Neuronal stem cell (in vitro differentiated cells): ENCODE results near the gene TRAP1.

Source experiments
- DNase-seq: peaks from one replicate; pipeline ENCODE4 v3.0.0-alpha.2; 2013; ENCODE audit warnings: low spot score
- H2AFZ ChIP-seq: one replicate; pipeline ENCODE4 v1.6.1; 2013; ENCODE audit warnings: mild to moderate bottlenecking, low read length, inconsistent platforms
- H2AK5ac ChIP-seq: 2 replicates; pipeline ENCODE4 v1.6.1; 2013; ENCODE audit warnings: low read depth, mild to moderate bottlenecking, inconsistent platforms, low read length, moderate library complexity, mixed read lengths
- H2BK120ac ChIP-seq: 2 replicates; pipeline ENCODE4 v1.6.1; 2013; ENCODE audit warnings: low read depth, mild to moderate bottlenecking, inconsistent platforms, low read length, moderate library complexity, mixed read lengths
- H2BK12ac ChIP-seq: one replicate; pipeline ENCODE4 v1.6.1; 2013; ENCODE audit warnings: low read length, inconsistent platforms
- H2BK15ac ChIP-seq: 2 replicates; pipeline ENCODE4 v1.6.1; 2013; ENCODE audit warnings: mild to moderate bottlenecking, low read length, inconsistent platforms, mixed read lengths
- H2BK5ac ChIP-seq: one replicate; pipeline ENCODE4 v1.6.1; 2013; ENCODE audit warnings: inconsistent platforms, mild to moderate bottlenecking, low read length, moderate library complexity
- H3K14ac ChIP-seq: one replicate; pipeline ENCODE4 v1.6.1; 2013; ENCODE audit warnings: low read length, inconsistent platforms
- H3K18ac ChIP-seq: 2 replicates; pipeline ENCODE4 v1.6.1; 2013; ENCODE audit warnings: low read length, inconsistent platforms
- H3K23ac ChIP-seq: 2 replicates; pipeline ENCODE4 v1.6.1; 2013; ENCODE audit warnings: low read depth, mild to moderate bottlenecking, mixed read lengths, low read length, inconsistent platforms; ENCODE audit not compliant: poor library complexity
- H3K27ac ChIP-seq: replicated peaks from 3 replicates; pipeline ENCODE4 v1.5.1; 2013; ENCODE audit warnings: low read length, inconsistent platforms
- H3K27me3 ChIP-seq, 3 experiments: 2 replicates each; pipeline ENCODE4 v1.6.1; 2013; ENCODE audit warnings: low read length in 3 of 3, mild to moderate bottlenecking in 2 of 3, inconsistent platforms in 1 of 3, low read depth in 1 of 3, mixed read lengths in 1 of 3, moderate library complexity in 1 of 3; ENCODE audit not compliant: control insufficient read depth in 3 of 3, insufficient read depth in 3 of 3
- H3K36me3 ChIP-seq, 2 donors: replicated peaks in 1 of 2; 2 replicates each; pipeline ENCODE4 v1.6.1; 2013; ENCODE audit warnings: low read length in 2 of 2; ENCODE audit not compliant: control insufficient read depth in 2 of 2, insufficient read depth in 2 of 2
- H3K4ac ChIP-seq: 2 replicates; pipeline ENCODE4 v1.6.1; 2013; ENCODE audit warnings: inconsistent platforms, mild to moderate bottlenecking, low read length, moderate library complexity
- H3K4me1 ChIP-seq, 2 donors: 1 replicate in 1 of 2; 2 replicates in 1 of 2; pipeline ENCODE4 v1.6.1; 2013; ENCODE audit warnings: low read length in 2 of 2, low read depth in 1 of 2; ENCODE audit not compliant: control insufficient read depth in 2 of 2, insufficient read depth in 1 of 2
- H3K4me2 ChIP-seq: one replicate; pipeline ENCODE4 v1.6.1; 2013; ENCODE audit warnings: mild to moderate bottlenecking, low read length, inconsistent platforms; ENCODE audit not compliant: insufficient read depth, poor library complexity, severe bottlenecking
- H3K4me3 ChIP-seq, 2 donors: 2 replicates each; pipeline ENCODE4 v1.5.1; 2013; ENCODE audit warnings: low read length in 2 of 2, mild to moderate bottlenecking in 2 of 2, inconsistent platforms in 1 of 2, moderate library complexity in 1 of 2
- H3K79me1 ChIP-seq: one replicate; pipeline ENCODE4 v1.6.1; 2013; ENCODE audit warnings: low read depth, mild to moderate bottlenecking, inconsistent platforms, low read length, moderate library complexity
- H3K9ac ChIP-seq: one replicate; pipeline ENCODE4 v1.6.1; 2013; ENCODE audit warnings: mild to moderate bottlenecking, low read depth, low read length, inconsistent platforms; ENCODE audit not compliant: poor library complexity
- H3K9me3 ChIP-seq, 2 donors: replicated peaks in 1 of 2; 2 replicates each; pipeline versions ENCODE3 to v1.6.1; 2013; ENCODE audit warnings: low read length in 2 of 2, mild to moderate bottlenecking in 2 of 2, inconsistent platforms in 1 of 2, low read depth in 1 of 2, mixed read lengths in 1 of 2, moderate library complexity in 1 of 2; ENCODE audit not compliant: control insufficient read depth in 2 of 2, insufficient read depth in 1 of 2
- H4K8ac ChIP-seq: one replicate; pipeline ENCODE4 v1.6.1; 2013; ENCODE audit warnings: low read depth, mild to moderate bottlenecking, inconsistent platforms, low read length, moderate library complexity
- H4K91ac ChIP-seq: one replicate; pipeline ENCODE4 v1.6.1; 2013; ENCODE audit warnings: low read length, low read depth, mild to moderate bottlenecking, inconsistent platforms; ENCODE audit not compliant: poor library complexity
- WGBS, 2 donors: extraction: QIAGEN DNeasy Blood & Tissue Kit; methylation state at CpG; one replicate each; pipeline ENCODE4 v1.1.7; 2013; ENCODE audit warnings: missing lambda C conversion rate in 2 of 2, mixed read lengths in 1 of 2; ENCODE audit not compliant: insufficient read length in 2 of 2, insufficient replicate concordance in 1 of 2; ENCODE audit errors: extremely low coverage in 2 of 2; 5-methylcytosine and 5-hydroxymethylcytosine counted together

Gene TRAP1

DNA sequence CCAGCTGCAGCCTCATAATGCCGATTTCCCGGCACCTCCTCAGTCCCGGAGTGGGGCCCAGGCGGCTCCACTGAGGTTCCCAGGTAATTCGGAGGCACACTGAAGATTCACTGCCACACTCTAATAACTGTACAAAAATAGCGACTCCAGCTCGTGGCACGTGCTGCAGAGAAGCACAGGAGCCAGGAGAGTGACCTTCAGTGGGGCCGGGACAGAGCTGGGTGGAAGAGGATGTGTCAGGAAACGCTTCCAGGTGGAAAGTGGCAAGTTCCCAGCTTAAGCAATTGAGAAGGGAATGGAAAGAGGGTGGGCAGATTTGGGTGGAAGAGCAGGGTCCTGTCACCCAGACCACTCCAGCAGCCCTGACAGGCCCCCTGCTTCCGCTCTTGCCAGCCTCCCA lies 3.1 kb upstream of the TRAP1 start:
- H2BK12ac ChIP-seq: no peak overlapping the region
- no peaks in the 10 kb centered on the region for H3K9me3 ChIP-seq
- H4K91ac ChIP-seq: no peak overlapping the region
- peaks cover 5% of the 10 kb centered on the region for H3K79me1 ChIP-seq
- no peak for DNase-seq
- H3K4ac ChIP-seq: no peak overlapping the region
- H3K23ac ChIP-seq: no peak overlapping the region
- peaks cover 1 to 4% of the 10 kb centered on the region in 2 donors for H3K4me1 ChIP-seq
- no peak overlapping the region for H2BK120ac ChIP-seq
- H3K18ac ChIP-seq: no peak overlapping the region
- no peak overlapping the region for H2AK5ac ChIP-seq
- no peaks in the 10 kb centered on the region for H3K27me3 ChIP-seq
- H2AFZ ChIP-seq: no peak overlapping the region
- no peak overlapping the region for H2BK5ac ChIP-seq
- H3K14ac ChIP-seq: no peak overlapping the region
- no peak overlapping the region for H2BK15ac ChIP-seq
- WGBS, 2 donors: no CpG with 5 or more reads among the region's 11 CpGs
- no peak overlapping the region for H3K27ac ChIP-seq
- H3K4me3 ChIP-seq: no peak overlapping the region
- H3K4me2 ChIP-seq: no peak overlapping the region
- H4K8ac ChIP-seq: no peak overlapping the region
- H3K9ac ChIP-seq: no peak overlapping the region
- H3K36me3 ChIP-seq: peaks cover 0 to 2% of the 10 kb centered on the region in 2 donors

- Histone ChIP-seq H2BK12ac (no peak overlapping the region), H2AK5ac (no peak overlapping the region), H2BK5ac (no peak overlapping the region), H3K4me3 (no peak overlapping the region), H2AFZ (no peak overlapping the region), H4K91ac (no peak overlapping the region), H3K9ac (no peak overlapping the region), H3K14ac (no peak overlapping the region), H3K27ac (no peak overlapping the region), H3K9me3 (no peaks in the 10 kb centered on the region), H2BK120ac (no peak overlapping the region), H3K36me3 (peaks cover 3 to 17% of the 10 kb centered on the region in 2 donors), H3K4ac (no peak overlapping the region), H3K23ac (no peak overlapping the region), H2BK15ac (no peak overlapping the region), H4K8ac (no peak overlapping the region), H3K4me1 (peaks cover 1 to 4% of the 10 kb centered on the region in 2 donors), H3K27me3 (no peaks in the 10 kb centered on the region), H3K18ac (no peak overlapping the region), H3K79me1 (peaks cover 9% of the 10 kb centered on the region), H3K4me2 (no peak overlapping the region)
- DNase-seq: no peak
- WGBS, 2 donors: no CpG with 5 or more reads among the region's 10 CpGs
These were observed 1.3 kb upstream of the TRAP1 start for GRCh38 chr16:3718628-3719027.

DNA sequence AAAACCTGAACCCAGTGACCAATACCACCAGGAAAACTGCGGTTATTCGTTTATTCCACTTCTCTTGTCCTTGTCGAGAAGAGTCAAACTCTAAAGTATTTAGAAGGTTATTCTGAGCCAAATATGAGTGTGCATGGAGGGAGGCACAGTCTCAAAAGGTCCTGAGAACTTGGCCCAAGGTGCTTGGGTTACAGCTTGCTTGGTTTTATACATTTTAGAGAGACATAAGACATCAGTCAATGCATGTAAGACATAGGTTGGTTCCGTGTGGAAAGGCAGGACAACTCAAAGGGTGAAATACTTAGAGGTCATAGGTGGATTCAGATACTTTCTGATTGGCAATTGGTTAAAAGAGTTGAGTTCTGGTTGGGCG lies 681 bp upstream of the TRAP1 start:
- H2AFZ ChIP-seq: peak overlapping the region; percentile 99
- H2AK5ac ChIP-seq: no peak overlapping the region
- H3K27ac ChIP-seq: no peak overlapping the region
- H4K91ac ChIP-seq: no peak overlapping the region
- peak overlapping the region; percentile 99 to 100 for H3K4me3 ChIP-seq
- H2BK12ac ChIP-seq: no peak overlapping the region
- no peak overlapping the region for H3K18ac ChIP-seq
- peak overlapping the region; percentile 84 for H3K4me2 ChIP-seq
- H3K23ac ChIP-seq: no peak overlapping the region
- H4K8ac ChIP-seq: no peak overlapping the region
- H3K14ac ChIP-seq: no peak overlapping the region
- peaks cover 1 to 4% of the 10 kb centered on the region in 2 donors for H3K4me1 ChIP-seq
- no peaks in the 10 kb centered on the region for H3K27me3 ChIP-seq
- no peak overlapping the region for H2BK15ac ChIP-seq
- no peak overlapping the region for H2BK5ac ChIP-seq
- H3K4ac ChIP-seq: no peak overlapping the region
- no peak for DNase-seq
- WGBS, 2 donors: no CpG with 5 or more reads among the region's 5 CpGs
- H3K9ac ChIP-seq: peak overlapping the region; percentile 100
- H3K36me3 ChIP-seq: peaks cover 8 to 23% of the 10 kb centered on the region in 2 donors
- peaks cover 10% of the 10 kb centered on the region for H3K79me1 ChIP-seq
- H2BK120ac ChIP-seq: no peak overlapping the region
- H3K9me3 ChIP-seq: no peaks in the 10 kb centered on the region

DNA sequence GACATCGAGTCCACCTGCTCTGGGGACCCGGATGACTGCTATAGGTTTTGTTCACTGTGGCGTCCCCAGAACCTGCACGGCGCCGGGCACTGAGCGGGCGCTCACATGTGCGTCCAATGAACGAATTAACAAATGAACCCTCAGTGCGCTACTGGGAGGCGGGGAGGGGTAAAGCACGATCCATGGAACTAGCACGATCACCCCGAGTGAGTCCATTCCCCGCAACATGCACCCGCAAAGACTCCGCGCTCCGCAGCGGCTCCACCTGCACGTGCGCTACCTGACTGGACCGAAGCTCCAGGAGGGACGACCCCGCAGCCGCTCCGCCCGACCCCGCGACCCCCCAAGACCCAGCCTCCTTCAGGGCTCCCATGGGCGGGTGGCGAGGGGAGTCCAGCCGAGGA lies 491 bp downstream of the TRAP1 start:
- Histone ChIP-seq H2BK120ac (no peak overlapping the region), H2AFZ (peak overlapping the region; percentile 99), H4K8ac (peak overlapping the region; percentile 58), H3K27me3 (no peaks in the 10 kb centered on the region), H3K79me1 (peaks cover 12% of the 10 kb centered on the region), H4K91ac (no peak overlapping the region), H3K14ac (peak overlapping the region; percentile 99), H3K18ac (peak overlapping the region; percentile 92), H3K4me3 (peak overlapping the region; percentile 99 to 100), H2BK12ac (no peak overlapping the region), H3K27ac (no peak overlapping the region), H3K9ac (peak overlapping the region; percentile 100), H3K9me3 (no peaks in the 10 kb centered on the region), H3K4me2 (peak overlapping the region; percentile 84), H3K4me1 (peaks cover 1 to 4% of the 10 kb centered on the region in 2 donors), H2BK5ac (peak overlapping the region; percentile 80), H3K36me3 (peaks cover 8 to 30% of the 10 kb centered on the region in 2 donors), H3K23ac (peak overlapping the region; percentile 99), H2AK5ac (peak overlapping the region; percentile 94), H2BK15ac (peak overlapping the region; percentile 88), H3K4ac (no peak overlapping the region)
- WGBS, 2 donors: no CpG with 5 or more reads among the region's 34 CpGs
- peak; percentile 29 for DNase-seq
